ENCODE results near the gene HAAO.
"Not testable (repeated sequence)": the region's sequence is repeated elsewhere in the genome, so short reads cannot be mapped to it uniquely, and the experiment has no call there.

The HAAO gene

DNA sequence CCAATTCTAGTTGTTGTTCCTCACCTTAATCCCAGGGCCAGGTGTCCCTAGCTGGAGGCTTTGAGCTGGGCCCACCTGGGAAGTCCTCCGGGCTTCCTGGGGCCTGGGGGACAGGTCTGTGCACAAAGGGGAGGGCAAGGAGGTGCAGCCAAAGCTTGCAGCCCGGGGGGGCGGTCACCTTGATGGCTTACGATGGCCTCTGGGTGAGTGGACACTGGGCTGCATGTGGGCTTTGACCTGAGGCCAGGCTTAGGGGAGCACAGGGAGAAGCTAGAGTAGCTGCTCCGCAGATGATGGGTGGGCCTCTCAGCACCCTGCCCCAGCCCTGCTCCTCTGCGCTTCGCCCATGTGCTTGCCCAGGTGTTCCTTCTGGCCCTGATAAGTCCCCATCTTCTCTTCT is 41.8 kb upstream of the HAAO start:
- no peak for DNase-seq (ENCODE audit: low read depth, low spot score)
- no peak for TF ChIP-seq CTCF (IDR thresholded peaks at IDR 0.05; ENCODE audit: low read depth, low read length)
- no peak overlapping the region for H3K4me3 ChIP-seq (ENCODE audit: low read depth, low read length)
- in situ Hi-C loops (cut with HindIII; ENCODE audit: low sequenced_read_pairs) = no loop called here

DNA sequence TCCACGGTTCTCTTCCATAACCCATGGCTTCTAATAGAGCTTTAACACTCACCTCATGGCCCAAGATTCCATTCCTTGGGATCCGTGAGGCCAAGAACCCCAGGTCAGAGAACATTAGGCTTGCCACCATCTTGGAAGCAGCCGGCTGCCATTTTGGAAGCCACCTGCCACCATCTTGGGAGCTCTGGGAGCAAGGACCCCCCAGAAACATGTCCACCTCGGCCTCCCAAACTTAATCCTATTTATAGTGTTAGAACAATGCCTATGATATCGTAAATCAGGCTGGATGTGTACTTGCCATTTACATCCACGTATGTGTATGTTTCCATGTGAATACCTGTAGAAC is 39.9 kb upstream of the HAAO start:
- TF ChIP-seq CTCF (IDR thresholded peaks at IDR 0.05; ENCODE audit: low read depth, low read length) = no peak
- no peak overlapping the region for H3K4me3 ChIP-seq (ENCODE audit: low read depth, low read length)
- no peak for DNase-seq (ENCODE audit: low read depth, low spot score)
- in situ Hi-C loops (cut with HindIII; ENCODE audit: low sequenced_read_pairs) = no loop called here

GRCh38 chr2:42831575-42832288 is 39.3 kb upstream of the HAAO start:
- H3K4me3 ChIP-seq (ENCODE audit: low read depth, low read length); DNase-seq (ENCODE audit: low read depth, low spot score); in situ Hi-C loops (cut with HindIII; ENCODE audit: low sequenced_read_pairs): not testable (repeated sequence)

DNA sequence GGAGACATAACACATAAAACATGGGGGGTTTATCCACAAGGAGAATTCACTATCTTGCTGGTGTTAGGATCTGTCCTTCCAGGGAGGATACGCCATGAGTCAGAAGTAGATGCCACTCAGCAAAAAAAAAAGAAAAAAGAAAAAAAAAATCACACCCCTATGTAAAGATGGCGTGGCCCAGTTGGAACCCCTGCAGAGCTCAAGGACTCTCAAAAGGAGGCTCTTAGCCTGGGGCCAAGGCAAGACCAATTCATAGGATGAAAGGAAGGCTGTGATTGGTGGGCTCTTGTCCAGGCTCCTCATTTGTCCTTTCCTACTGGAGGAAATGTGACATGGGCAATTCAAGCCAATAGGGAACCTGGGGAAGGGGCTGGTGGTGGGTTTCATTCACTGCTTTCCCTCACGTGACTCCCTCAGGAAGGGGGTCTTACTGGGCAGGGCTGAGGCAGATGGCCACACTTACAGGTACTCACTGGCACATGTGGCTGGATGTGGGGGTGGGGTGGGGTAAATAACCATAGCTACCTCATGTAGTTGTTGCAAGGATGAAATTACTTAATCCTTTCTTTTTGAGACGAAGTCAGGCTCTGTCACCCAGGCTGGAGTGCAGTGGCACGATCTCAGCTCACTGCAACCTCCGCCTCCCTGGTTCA is 38.7 kb upstream of the HAAO start:
- no peak overlapping the region for H3K4me3 ChIP-seq (ENCODE audit: low read depth, low read length)
- TF ChIP-seq CTCF (IDR thresholded peaks at IDR 0.05; ENCODE audit: low read depth, low read length) = no peak
- in situ Hi-C loops (cut with HindIII; ENCODE audit: low sequenced_read_pairs) = no loop called here
- DNase-seq (ENCODE audit: low read depth, low spot score) = no peak

DNA sequence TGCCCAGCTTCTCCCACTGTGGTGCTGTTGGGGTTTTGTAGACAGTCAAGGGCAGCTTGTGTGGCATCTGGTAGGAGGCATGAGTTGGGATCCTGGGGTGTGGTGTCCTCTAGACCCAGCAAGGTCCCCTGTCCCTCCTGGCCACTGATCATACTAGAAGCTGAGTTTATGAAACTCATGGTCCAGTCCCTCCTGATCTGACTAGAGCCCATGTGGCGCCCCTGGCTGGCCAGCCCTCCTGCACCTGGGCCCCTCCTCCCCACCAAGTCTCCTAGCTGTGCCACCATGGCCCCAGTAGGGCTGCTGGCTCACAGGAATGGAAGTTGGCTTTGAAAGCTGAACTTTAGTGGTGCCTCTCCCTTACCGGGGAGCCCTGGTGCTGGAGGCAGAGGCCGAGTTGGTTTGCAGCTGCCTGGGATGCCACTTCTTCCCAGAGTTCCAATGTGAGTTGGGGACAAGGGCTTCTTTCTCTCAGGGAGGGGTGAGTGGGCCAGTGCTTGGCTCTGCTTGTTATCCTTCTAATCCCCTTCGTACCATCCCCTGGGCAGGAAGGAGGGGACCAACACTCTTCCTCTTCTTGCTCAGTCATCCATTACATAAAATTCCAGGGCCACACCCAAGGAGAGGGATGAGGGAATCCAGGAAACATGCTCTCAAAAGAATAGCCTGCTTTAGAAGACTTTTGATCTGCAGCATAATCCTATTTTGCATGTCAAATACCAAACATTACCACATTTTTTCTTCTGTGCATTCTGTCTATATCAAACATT is 37.5 kb upstream of the HAAO start:
- no peak for TF ChIP-seq CTCF (IDR thresholded peaks at IDR 0.05; ENCODE audit: low read depth, low read length)
- in situ Hi-C loops (cut with HindIII; ENCODE audit: low sequenced_read_pairs) = no loop called here
- H3K4me3 ChIP-seq (ENCODE audit: low read depth, low read length) = no peak overlapping the region
- DNase-seq (ENCODE audit: low read depth, low spot score) = no peak

DNA sequence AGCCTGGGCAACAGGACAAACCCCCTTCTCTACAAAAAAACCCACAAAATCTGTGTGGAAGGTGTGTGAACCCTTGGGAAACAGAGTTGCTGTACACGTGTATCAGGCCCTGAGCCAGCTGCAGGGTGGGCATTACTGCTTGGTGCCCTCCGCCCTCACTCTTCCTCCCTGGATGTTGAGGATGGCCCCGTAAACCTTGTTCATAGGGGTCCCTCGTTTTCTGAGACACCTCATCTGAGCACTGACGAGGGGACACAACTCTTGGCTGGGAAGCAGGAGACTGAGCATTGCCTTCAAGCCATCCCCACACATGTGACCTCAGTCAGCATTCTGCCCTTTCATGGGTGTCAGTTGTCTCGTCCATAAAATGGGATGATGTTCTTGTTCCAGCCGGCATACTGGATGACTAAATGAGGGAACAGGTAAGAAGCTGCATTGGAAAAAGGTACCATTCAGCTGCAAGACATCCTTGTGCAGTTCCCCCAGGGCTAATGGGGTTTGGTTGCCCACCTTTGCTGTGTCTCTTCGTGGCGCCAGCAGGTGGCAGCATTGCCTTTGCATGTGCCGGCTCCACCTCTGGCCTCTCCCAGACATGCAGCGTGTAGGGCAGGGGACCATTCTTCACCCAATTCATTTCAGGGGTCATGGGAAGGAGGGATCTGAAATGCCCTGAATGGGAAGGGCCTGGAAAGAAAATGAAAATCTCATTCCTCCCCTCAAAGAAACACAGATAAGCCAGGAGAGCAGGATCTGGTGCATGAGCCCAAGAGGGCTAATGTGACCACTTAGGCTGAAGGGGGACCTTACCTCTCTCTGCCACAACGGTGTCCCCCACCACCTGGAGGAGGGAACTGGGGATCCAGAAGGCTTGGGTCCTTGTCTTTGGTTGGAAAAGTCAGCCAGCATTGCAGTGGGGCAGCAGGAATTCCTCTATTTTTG is 36.4 kb upstream of the HAAO start:
- TF ChIP-seq CTCF (IDR thresholded peaks at IDR 0.05; ENCODE audit: low read depth, low read length) = peak; percentile 89
- DNase-seq (ENCODE audit: low read depth, low spot score) = peak; percentile 67
- H3K4me3 ChIP-seq (ENCODE audit: low read depth, low read length) = no peak overlapping the region
- in situ Hi-C loops (cut with HindIII; ENCODE audit: low sequenced_read_pairs) = no loop called here
